ENCODE data around the gene NEK7. TPM values are rescaled to one million over a fixed set of nuclear protein-coding genes. Genes with fewer than 3 reads are reported as not detected.

Gene NEK7
- total and polyA plus RNA-seq, 2 of the 4 experiments (the other 2 are of a cell fraction): 89.0 to 467 TPM

DNA sequence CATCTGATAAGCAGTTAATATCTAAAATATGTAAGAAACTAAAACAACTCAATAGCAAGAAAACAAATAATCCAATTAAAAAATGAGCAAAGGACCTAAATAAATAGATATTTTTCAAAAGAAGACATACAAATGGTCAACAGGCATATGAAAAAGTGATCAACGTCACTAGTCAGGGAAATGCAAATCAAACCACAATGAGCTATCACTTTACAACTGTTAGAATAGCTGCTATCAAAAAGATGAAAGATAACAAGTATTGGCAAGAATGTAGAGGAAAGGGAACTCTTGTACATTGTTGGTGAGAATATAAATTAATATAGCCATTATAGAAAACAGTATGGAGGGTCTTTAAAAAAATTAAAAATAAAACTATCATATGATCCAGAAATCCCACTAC is 40.7 kb upstream of the NEK7 start:
- dilution Hi-C loops (cut with HindIII; ENCODE audit: low sequenced_read_pairs, unreplicated experiment): no loop called here
- intact Hi-C loops (cut with micrococcal nuclease): no loop called here
- no peak for DNase-seq
- Histone ChIP-seq H3K4me2 (ENCODE audit: low read depth, low read length) (no peak overlapping the region), H3K9me1 (ENCODE audit: insufficient read depth, low read length) (no peaks in the 10 kb centered on the region), H3K9me3 (ENCODE audit: control insufficient read depth, insufficient read depth, low read length) (no peaks in the 10 kb centered on the region), H3K9ac (ENCODE audit: low read depth, low read length) (no peak overlapping the region), H2BK20ac (ENCODE audit: low read depth, low read length) (no peak overlapping the region), H3K56ac (ENCODE audit: extremely low read depth, insufficient read depth, low read length) (no peak overlapping the region), H4K5ac (ENCODE audit: low read depth, low read length) (no peak overlapping the region), H2AK5ac (ENCODE audit: low read depth, low read length) (no peak overlapping the region), H2BK120ac (ENCODE audit: low read depth, low read length) (no peak overlapping the region), H3K4me3 (ENCODE audit: insufficient read depth, low read depth, low read length) (no peak overlapping the region), H2BK5ac (ENCODE audit: low read depth, low read length, poor library complexity, severe bottlenecking) (no peak overlapping the region), H3K79me1 (ENCODE audit: low read depth in 1 of 2, low read length in 2 of 2) (peaks cover 0 to 6% of the 10 kb centered on the region in 2 experiments; a peak in 1 of 4 replicates), H3K27me3 (ENCODE audit: control insufficient read depth, insufficient read depth, low read length) (no peaks in the 10 kb centered on the region), H3K27ac (ENCODE audit: insufficient read depth, low read length) (no peak overlapping the region), H4K91ac (ENCODE audit: insufficient read depth, low read depth, low read length) (no peak overlapping the region), H2AFZ (replicated peaks; ENCODE audit: low read length, poor library complexity) (no peak overlapping the region), H4K20me1 (ENCODE audit: insufficient read depth, low read length) (no peaks in the 10 kb centered on the region), H3K4me1 (ENCODE audit: control insufficient read depth, insufficient read depth, low read length) (peaks cover 8% of the 10 kb centered on the region), H4K8ac (ENCODE audit: low read depth in 2 of 2, low read length in 2 of 2) (no peak overlapping the region), H3K4ac (ENCODE audit: low read depth, low read length) (no peak overlapping the region), H2AK9ac (replicated peaks; ENCODE audit: low read depth, low read length, poor library complexity) (no peak overlapping the region), H3K18ac (ENCODE audit: low read depth, low read length) (no peak overlapping the region), H3K14ac (replicated peaks; ENCODE audit: low read depth, low read length) (no peak overlapping the region), H2BK15ac (ENCODE audit: low read depth, low read length) (no peak overlapping the region), H3K36me3 (ENCODE audit: control insufficient read depth, insufficient read depth, low read length) (no peaks in the 10 kb centered on the region), H3K23ac (ENCODE audit: low read depth, low read length) (no peak overlapping the region)
- no CpG with 5 or more reads among the region's 1 CpG for WGBS, 2 experiments (ENCODE audit: extremely low coverage in 2 of 2, insufficient read length in 1 of 2)
- TF ChIP-seq, protein P1, sequence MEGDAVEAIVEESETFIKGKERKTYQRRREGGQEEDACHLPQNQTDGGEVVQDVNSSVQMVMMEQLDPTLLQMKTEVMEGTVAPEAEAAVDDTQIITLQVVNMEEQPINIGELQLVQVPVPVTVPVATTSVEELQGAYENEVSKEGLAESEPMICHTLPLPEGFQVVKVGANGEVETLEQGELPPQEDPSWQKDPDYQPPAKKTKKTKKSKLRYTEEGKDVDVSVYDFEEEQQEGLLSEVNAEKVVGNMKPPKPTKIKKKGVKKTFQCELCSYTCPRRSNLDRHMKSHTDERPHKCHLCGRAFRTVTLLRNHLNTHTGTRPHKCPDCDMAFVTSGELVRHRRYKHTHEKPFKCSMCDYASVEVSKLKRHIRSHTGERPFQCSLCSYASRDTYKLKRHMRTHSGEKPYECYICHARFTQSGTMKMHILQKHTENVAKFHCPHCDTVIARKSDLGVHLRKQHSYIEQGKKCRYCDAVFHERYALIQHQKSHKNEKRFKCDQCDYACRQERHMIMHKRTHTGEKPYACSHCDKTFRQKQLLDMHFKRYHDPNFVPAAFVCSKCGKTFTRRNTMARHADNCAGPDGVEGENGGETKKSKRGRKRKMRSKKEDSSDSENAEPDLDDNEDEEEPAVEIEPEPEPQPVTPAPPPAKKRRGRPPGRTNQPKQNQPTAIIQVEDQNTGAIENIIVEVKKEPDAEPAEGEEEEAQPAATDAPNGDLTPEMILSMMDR (conservative IDR thresholded peaks at IDR 0.05; ENCODE audit: low read depth, low read length): no peak
- TF ChIP-seq BHLHE40 (IDR thresholded peaks at IDR 0.05; ENCODE audit: low read depth, low read length): no peak
- no peak for TF ChIP-seq NFE2L2 (IDR thresholded peaks at IDR 0.05; ENCODE audit: low read depth, low read length)
- no peak for TF ChIP-seq RAD21 (IDR thresholded peaks at IDR 0.05; ENCODE audit: low read length)
- TF ChIP-seq, protein P2, sequence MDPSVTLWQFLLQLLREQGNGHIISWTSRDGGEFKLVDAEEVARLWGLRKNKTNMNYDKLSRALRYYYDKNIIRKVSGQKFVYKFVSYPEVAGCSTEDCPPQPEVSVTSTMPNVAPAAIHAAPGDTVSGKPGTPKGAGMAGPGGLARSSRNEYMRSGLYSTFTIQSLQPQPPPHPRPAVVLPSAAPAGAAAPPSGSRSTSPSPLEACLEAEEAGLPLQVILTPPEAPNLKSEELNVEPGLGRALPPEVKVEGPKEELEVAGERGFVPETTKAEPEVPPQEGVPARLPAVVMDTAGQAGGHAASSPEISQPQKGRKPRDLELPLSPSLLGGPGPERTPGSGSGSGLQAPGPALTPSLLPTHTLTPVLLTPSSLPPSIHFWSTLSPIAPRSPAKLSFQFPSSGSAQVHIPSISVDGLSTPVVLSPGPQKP (IDR thresholded peaks at IDR 0.05; ENCODE audit: borderline replicate concordance, low read depth, low read length): no peak
- TF ChIP-seq RFX5 (IDR thresholded peaks at IDR 0.05; ENCODE audit: low read depth, low read length): no peak
- in situ Hi-C loops (cut with MboI; ENCODE audit: low sequenced_read_pairs): no loop called here
- ATAC-seq (ENCODE audit: low read depth): no peak
- BruUV-seq (replicated peaks): no TSS peak
- ChIA-PET POLR2A (ENCODE audit: unreplicated experiment) (no interaction called here), CTCF (interaction anchor here (0.6 kb wide), 1 partner anchor 552 kb away, joined by 5 read pairs; no protein-coding TSS in a partner anchor)
